Neural progenitor cell (in vitro differentiated cells): ENCODE data around the gene LZTS2. TPM values are rescaled to one million over a fixed set of nuclear protein-coding genes. Genes with fewer than 3 reads are reported as not detected.

Experiments
- DNase-seq: peaks from one replicate; pipeline ENCODE4 v3.0.0-alpha.2; 2016; ENCODE audit warnings: low spot score
- H2AFZ ChIP-seq: fragments of 200-600 bp; sonication (generic); replicated peaks from 2 replicates; pipeline ENCODE4 v1.6.1; 2016; ENCODE audit warnings: antibody characterized with exemption
- H3F3A ChIP-seq: fragments of 200-600 bp; sonication (generic); 2 replicates; pipeline ENCODE4 v1.6.1; 2016; ENCODE audit warnings: antibody characterized with exemption, low read depth
- H3K27ac ChIP-seq: fragments of 200-600 bp; sonication (generic); 2 replicates; pipeline ENCODE4 v1.5.1; 2016; ENCODE audit warnings: mild to moderate bottlenecking
- H3K27me3 ChIP-seq: fragments of 200-600 bp; sonication (generic); 2 replicates; pipeline ENCODE4 v1.6.1; 2016; ENCODE audit warnings: mild to moderate bottlenecking, moderate library complexity
- H3K36me3 ChIP-seq: fragments of 200-600 bp; sonication (generic); 2 replicates; pipeline ENCODE4 v1.5.1; 2016
- H3K4me1 ChIP-seq: fragments of 200-600 bp; sonication (generic); 2 replicates; pipeline ENCODE4 v1.6.1; 2016; ENCODE audit warnings: mixed run types
- H3K4me2 ChIP-seq: fragments of 200-600 bp; sonication (generic); 2 replicates; pipeline ENCODE4 v1.6.1; 2016
- H3K4me3 ChIP-seq: fragments of 200-600 bp; sonication (generic); 2 replicates; pipeline ENCODE4 v1.5.1; 2016
- H3K79me2 ChIP-seq: fragments of 200-600 bp; sonication (generic); 2 replicates; pipeline ENCODE4 v1.6.1; 2016; ENCODE audit warnings: low read depth
- H3K9ac ChIP-seq: fragments of 200-600 bp; sonication (generic); 2 replicates; pipeline ENCODE4 v1.6.1; 2016
- H3K9me3 ChIP-seq: fragments of 200-600 bp; sonication (generic); 2 replicates; pipeline ENCODE4 v1.5.1; 2016; ENCODE audit warnings: low read depth
- H4K20me1 ChIP-seq: fragments of 200-600 bp; sonication (generic); 2 replicates; pipeline ENCODE4 v1.6.1; 2016; ENCODE audit warnings: low read depth
- H3K27ac Mint-ChIP-seq: 3 replicates; pipeline ENCODE4 v1.8.0; 2021; ENCODE audit warnings: mixed read lengths
- H3K27me3 Mint-ChIP-seq: 2 replicates; pipeline ENCODE4 v1.8.0; 2022; ENCODE audit warnings: low read depth, mild to moderate bottlenecking, inconsistent platforms, moderate library complexity, mixed read lengths; ENCODE audit not compliant: insufficient read depth
- H3K36me3 Mint-ChIP-seq: 3 replicates; pipeline ENCODE4 v1.8.0; 2021; ENCODE audit warnings: mixed read lengths
- H3K4me1 Mint-ChIP-seq: 3 replicates; pipeline ENCODE4 v1.8.0; 2021; ENCODE audit warnings: mixed read lengths
- H3K4me3 Mint-ChIP-seq: 3 replicates; pipeline ENCODE4 v1.8.0; 2021; ENCODE audit warnings: mild to moderate bottlenecking, moderate library complexity, mixed read lengths
- H3K9me3 Mint-ChIP-seq: 3 replicates; pipeline ENCODE4 v1.8.0; 2020; ENCODE audit warnings: mixed read lengths
- CTCF ChIP-seq: fragments of 200-600 bp; sonication (generic); IDR thresholded peaks from 2 replicates; pipeline ENCODE4 v1.5.1; 2017; ENCODE audit warnings: antibody characterized with exemption, mild to moderate bottlenecking
- EZH2 ChIP-seq: fragments of 200-600 bp; sonication (generic); IDR thresholded peaks from 2 replicates; pipeline ENCODE4 v1.6.1; 2017; ENCODE audit warnings: antibody characterized with exemption, mild to moderate bottlenecking, moderate library complexity
- EZH2phosphoT487 ChIP-seq: fragments of 200-600 bp; sonication (generic); IDR thresholded peaks from 2 replicates; pipeline ENCODE4 v1.6.1; 2017; ENCODE audit warnings: antibody characterized with exemption
- total RNA-seq: library from RNA; depleted of rRNA; stranded (reverse); fragments of >200 nt; gene quantifications from 2 replicates; pipeline ENCODE4 v1.2.3, GENCODE V29; 2015; ENCODE audit warnings: low replicate concordance

LZTS2 gene
- total RNA-seq, 1 donor from 2014 or later, result 34.7 TPM

DNA sequence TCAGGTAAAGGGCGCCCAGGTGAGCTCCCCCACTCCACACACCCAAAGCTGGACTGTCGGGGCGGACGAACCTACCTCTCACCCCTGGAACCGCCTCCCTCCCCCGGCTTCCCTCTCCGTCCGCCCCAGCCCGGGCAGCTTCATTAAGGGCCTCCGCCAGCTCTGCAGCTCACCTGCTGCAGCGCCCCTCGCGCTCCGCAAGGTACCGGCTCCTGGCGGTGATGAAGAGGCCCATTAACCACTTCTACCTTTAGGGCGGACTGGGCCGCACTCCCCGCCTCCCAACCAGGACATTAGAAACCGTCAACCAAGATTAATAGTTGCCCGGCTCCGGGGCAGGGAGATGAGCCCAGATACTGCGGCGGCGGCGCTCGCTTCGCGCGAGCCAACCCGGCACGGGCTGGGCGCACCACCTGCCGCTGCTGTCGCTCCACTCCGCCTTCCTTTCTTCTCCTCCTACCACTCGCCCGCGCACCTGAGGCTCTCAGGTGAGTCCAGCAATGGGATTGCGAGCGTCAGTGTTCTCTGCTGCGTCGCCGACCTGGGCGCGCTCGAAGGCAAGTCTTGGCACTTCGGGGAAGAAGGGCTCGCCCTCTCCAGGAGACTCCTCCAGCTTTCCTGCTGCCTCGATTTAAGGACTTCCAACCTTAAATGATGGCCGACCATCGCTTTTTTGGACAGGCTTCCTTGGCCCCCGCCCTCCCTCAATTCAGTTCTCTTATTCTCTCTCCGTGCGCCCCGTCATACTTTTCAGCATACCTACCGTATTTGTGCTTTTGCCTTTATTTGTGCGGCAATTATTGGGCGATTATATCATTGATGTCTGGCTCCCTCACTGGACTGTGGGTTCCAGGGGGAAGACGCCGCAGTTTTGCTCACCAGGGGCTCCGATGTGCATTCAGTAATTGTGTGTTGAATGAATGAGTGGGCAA lies 48.6 kb downstream of the LZTS2 start:
- no peak overlapping the region for H3K9ac ChIP-seq
- no peak overlapping the region for H2AFZ ChIP-seq
- no peaks in the 10 kb centered on the region for H3K79me2 ChIP-seq
- Mint-ChIP-seq H3K9me3 (no peaks in the 10 kb centered on the region), H3K36me3 (no peaks in the 10 kb centered on the region), H3K4me1 (peaks cover 40% of the 10 kb centered on the region), H3K4me3 (no peak overlapping the region), H3K27me3 (peaks cover 62% of the 10 kb centered on the region), H3K27ac (no peak overlapping the region)
- peaks cover 65% of the 10 kb centered on the region for H4K20me1 ChIP-seq
- peak; percentile 57 for DNase-seq
- H3K4me1 ChIP-seq, result peaks cover 26% of the 10 kb centered on the region
- H3F3A ChIP-seq, result peaks cover 40% of the 10 kb centered on the region
- peaks cover 94% of the 10 kb centered on the region for H3K27me3 ChIP-seq
- TF ChIP-seq EZH2phosphoT487 (peak; percentile 98), CTCF (peak; percentile 37), EZH2 (peak; percentile 98)
- peak overlapping the region; percentile 40 for H3K4me2 ChIP-seq
- no peak overlapping the region for H3K27ac ChIP-seq
- H3K36me3 ChIP-seq, result no peaks in the 10 kb centered on the region
- H3K9me3 ChIP-seq, result no peaks in the 10 kb centered on the region
- H3K4me3 ChIP-seq, result no peak overlapping the region

- Mint-ChIP-seq H3K4me1 (peaks cover 31% of the 10 kb centered on the region), H3K4me3 (peak overlapping the region; percentile 64), H3K36me3 (peaks cover 7% of the 10 kb centered on the region), H3K9me3 (no peaks in the 10 kb centered on the region), H3K27ac (no peak overlapping the region), H3K27me3 (peaks cover 55% of the 10 kb centered on the region)
- Histone ChIP-seq H3K9ac (no peak overlapping the region), H3K4me2 (peak overlapping the region; percentile 59), H3K79me2 (no peaks in the 10 kb centered on the region), H3K4me3 (peak overlapping the region; percentile 11), H3K27ac (no peak overlapping the region), H4K20me1 (peaks cover 87% of the 10 kb centered on the region), H3K9me3 (no peaks in the 10 kb centered on the region), H3K36me3 (no peaks in the 10 kb centered on the region), H3F3A (peaks cover 23% of the 10 kb centered on the region), H2AFZ (no peak overlapping the region), H3K4me1 (peaks cover 20% of the 10 kb centered on the region), H3K27me3 (peaks cover 72% of the 10 kb centered on the region)
- peak; percentile 86 for DNase-seq
- TF ChIP-seq EZH2phosphoT487 (peak; percentile 92), CTCF (peak; percentile 92), EZH2 (peak; percentile 86)
Observed at GRCh38 chr10:101050208-101051069, 50.8 kb downstream of the LZTS2 start.

GRCh38 chr10:101052285-101052684 lies 52.7 kb downstream of the LZTS2 start:
- H3K27ac Mint-ChIP-seq, result no peak overlapping the region
- no peak overlapping the region for H3K9ac ChIP-seq
- no peaks in the 10 kb centered on the region for H3K79me2 ChIP-seq
- H3K36me3 Mint-ChIP-seq, result peaks cover 7% of the 10 kb centered on the region
- H3K4me2 ChIP-seq, result no peak overlapping the region
- no peak for TF ChIP-seq EZH2
- DNase-seq, result no peak
- H3K27me3 Mint-ChIP-seq, result peaks cover 40% of the 10 kb centered on the region
- peaks cover 92% of the 10 kb centered on the region for H4K20me1 ChIP-seq
- peaks cover 19% of the 10 kb centered on the region for H3F3A ChIP-seq
- no peaks in the 10 kb centered on the region for H3K36me3 ChIP-seq
- no peak overlapping the region for H3K4me3 ChIP-seq
- no peaks in the 10 kb centered on the region for H3K9me3 Mint-ChIP-seq
- peaks cover 54% of the 10 kb centered on the region for H3K27me3 ChIP-seq
- no peak overlapping the region for H2AFZ ChIP-seq
- no peak overlapping the region for H3K27ac ChIP-seq
- peaks cover 15% of the 10 kb centered on the region for H3K4me1 ChIP-seq
- peaks cover 19% of the 10 kb centered on the region for H3K4me1 Mint-ChIP-seq
- no peak overlapping the region for H3K4me3 Mint-ChIP-seq
- H3K9me3 ChIP-seq, result no peaks in the 10 kb centered on the region
